Measurements from ENCODE around the gene MIPOL1.

DNA sequence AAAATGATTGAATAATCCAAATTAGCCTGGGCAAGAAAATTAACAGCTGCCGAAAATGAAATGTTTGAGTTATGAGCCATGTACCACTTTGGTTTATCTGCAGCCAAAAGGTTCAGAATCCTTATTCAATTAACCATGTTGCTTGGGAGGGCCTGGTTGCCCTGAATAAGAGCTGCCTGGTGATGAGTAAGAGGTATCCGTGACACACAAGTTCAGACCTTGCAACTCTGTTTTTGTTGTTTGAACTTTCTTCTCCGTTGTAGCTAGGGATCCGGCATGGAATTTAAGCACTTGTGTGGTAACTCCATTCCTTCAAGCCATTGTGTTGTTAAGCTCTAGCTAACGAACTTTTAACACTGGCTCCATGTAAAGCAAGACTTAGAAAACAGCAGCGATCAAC, 361.6 kb downstream of the MIPOL1 start:
- no peak for TF ChIP-seq ZNF670 (tag by site-specific recombination; IDR thresholded peaks at IDR 0.05; ENCODE audit: low read depth)
- TF ChIP-seq PRDM1 (tag by site-specific recombination; IDR thresholded peaks at IDR 0.05): no peak
- TF ChIP-seq BCL11A (tag by site-specific recombination; IDR thresholded peaks at IDR 0.05; ENCODE audit: low read depth): no peak
- TF ChIP-seq, protein P1, sequence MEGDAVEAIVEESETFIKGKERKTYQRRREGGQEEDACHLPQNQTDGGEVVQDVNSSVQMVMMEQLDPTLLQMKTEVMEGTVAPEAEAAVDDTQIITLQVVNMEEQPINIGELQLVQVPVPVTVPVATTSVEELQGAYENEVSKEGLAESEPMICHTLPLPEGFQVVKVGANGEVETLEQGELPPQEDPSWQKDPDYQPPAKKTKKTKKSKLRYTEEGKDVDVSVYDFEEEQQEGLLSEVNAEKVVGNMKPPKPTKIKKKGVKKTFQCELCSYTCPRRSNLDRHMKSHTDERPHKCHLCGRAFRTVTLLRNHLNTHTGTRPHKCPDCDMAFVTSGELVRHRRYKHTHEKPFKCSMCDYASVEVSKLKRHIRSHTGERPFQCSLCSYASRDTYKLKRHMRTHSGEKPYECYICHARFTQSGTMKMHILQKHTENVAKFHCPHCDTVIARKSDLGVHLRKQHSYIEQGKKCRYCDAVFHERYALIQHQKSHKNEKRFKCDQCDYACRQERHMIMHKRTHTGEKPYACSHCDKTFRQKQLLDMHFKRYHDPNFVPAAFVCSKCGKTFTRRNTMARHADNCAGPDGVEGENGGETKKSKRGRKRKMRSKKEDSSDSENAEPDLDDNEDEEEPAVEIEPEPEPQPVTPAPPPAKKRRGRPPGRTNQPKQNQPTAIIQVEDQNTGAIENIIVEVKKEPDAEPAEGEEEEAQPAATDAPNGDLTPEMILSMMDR (tag by site-specific recombination; IDR thresholded peaks at IDR 0.05): no peak
- no peak for TF ChIP-seq ZNF747 (tag by site-specific recombination; IDR thresholded peaks at IDR 0.05)
- TF ChIP-seq ZNF366 (tag by site-specific recombination; conservative IDR thresholded peaks at IDR 0.05): no peak
- TF ChIP-seq ZNF302 (tag by site-specific recombination; IDR thresholded peaks at IDR 0.05; ENCODE audit: low read depth): no peak
- TF ChIP-seq, protein P2, sequence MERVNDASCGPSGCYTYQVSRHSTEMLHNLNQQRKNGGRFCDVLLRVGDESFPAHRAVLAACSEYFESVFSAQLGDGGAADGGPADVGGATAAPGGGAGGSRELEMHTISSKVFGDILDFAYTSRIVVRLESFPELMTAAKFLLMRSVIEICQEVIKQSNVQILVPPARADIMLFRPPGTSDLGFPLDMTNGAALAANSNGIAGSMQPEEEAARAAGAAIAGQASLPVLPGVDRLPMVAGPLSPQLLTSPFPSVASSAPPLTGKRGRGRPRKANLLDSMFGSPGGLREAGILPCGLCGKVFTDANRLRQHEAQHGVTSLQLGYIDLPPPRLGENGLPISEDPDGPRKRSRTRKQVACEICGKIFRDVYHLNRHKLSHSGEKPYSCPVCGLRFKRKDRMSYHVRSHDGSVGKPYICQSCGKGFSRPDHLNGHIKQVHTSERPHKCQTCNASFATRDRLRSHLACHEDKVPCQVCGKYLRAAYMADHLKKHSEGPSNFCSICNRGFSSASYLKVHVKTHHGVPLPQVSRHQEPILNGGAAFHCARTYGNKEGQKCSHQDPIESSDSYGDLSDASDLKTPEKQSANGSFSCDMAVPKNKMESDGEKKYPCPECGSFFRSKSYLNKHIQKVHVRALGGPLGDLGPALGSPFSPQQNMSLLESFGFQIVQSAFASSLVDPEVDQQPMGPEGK (tag by site-specific recombination; IDR thresholded peaks at IDR 0.05): no peak
- no peak for TF ChIP-seq ZBTB7A (tag by site-specific recombination; IDR thresholded peaks at IDR 0.05; ENCODE audit: low read depth)
- no peak for TF ChIP-seq KLF9 (tag by site-specific recombination; IDR thresholded peaks at IDR 0.05; ENCODE audit: low read depth)
- TF ChIP-seq ZNF560 (tag by site-specific recombination; IDR thresholded peaks at IDR 0.05; ENCODE audit: borderline replicate concordance): no peak
- no peak for TF ChIP-seq KLF16 (tag by site-specific recombination; IDR thresholded peaks at IDR 0.05)
- TF ChIP-seq, protein P3, sequence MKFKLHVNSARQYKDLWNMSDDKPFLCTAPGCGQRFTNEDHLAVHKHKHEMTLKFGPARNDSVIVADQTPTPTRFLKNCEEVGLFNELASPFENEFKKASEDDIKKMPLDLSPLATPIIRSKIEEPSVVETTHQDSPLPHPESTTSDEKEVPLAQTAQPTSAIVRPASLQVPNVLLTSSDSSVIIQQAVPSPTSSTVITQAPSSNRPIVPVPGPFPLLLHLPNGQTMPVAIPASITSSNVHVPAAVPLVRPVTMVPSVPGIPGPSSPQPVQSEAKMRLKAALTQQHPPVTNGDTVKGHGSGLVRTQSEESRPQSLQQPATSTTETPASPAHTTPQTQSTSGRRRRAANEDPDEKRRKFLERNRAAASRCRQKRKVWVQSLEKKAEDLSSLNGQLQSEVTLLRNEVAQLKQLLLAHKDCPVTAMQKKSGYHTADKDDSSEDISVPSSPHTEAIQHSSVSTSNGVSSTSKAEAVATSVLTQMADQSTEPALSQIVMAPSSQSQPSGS (tag by site-specific recombination; IDR thresholded peaks at IDR 0.05; ENCODE audit: low read depth): no peak
- TF ChIP-seq ZNF777 (tag by site-specific recombination; IDR thresholded peaks at IDR 0.05; ENCODE audit: borderline replicate concordance): no peak
